OCI-LY1 (cell line): ENCODE data around the gene FADS2.

Source experiments
- H2AFZ ChIP-seq: fragments of 200-600 bp; sonication (generic), shearing (Covaris generic); 2 replicates; pipeline ENCODE4 v1.6.0; 2014; ENCODE audit warnings: antibody characterized with exemption, mild to moderate bottlenecking, low read length
- H3F3A ChIP-seq: fragments of 200-600 bp; sonication (generic), shearing (Covaris generic); 2 replicates; pipeline ENCODE4 v1.6.0; 2014; ENCODE audit warnings: mild to moderate bottlenecking, antibody characterized with exemption, low read length, moderate library complexity; ENCODE audit not compliant: insufficient read depth
- H3K27ac ChIP-seq: fragments of 200-600 bp; sonication (generic); 2 replicates; pipeline ENCODE4 v1.5.1; 2014; ENCODE audit warnings: low read length, mixed run types, mild to moderate bottlenecking, low read depth; ENCODE audit not compliant: poor library complexity, severe bottlenecking
- H3K27me3 ChIP-seq: fragments of 200-600 bp; sonication (generic); 2 replicates; pipeline ENCODE4 v1.6.0; 2014; ENCODE audit warnings: antibody characterized with exemption, mild to moderate bottlenecking, low read length, moderate library complexity; ENCODE audit not compliant: insufficient read depth
- H3K36me3 ChIP-seq: fragments of 200-600 bp; sonication (generic); 2 replicates; pipeline ENCODE4 v1.6.1; 2014; ENCODE audit warnings: mild to moderate bottlenecking, antibody characterized with exemption, low read length, moderate library complexity, mixed read lengths; ENCODE audit not compliant: insufficient read depth
- H3K4me1 ChIP-seq: fragments of 200-600 bp; sonication (generic); 2 replicates; pipeline ENCODE4 v1.5.1; 2014; ENCODE audit warnings: mild to moderate bottlenecking, low read length, moderate library complexity; ENCODE audit not compliant: insufficient read depth, severe bottlenecking
- H3K4me2 ChIP-seq: fragments of 200-600 bp; sonication (generic), shearing (Covaris generic); 2 replicates; pipeline ENCODE4 v1.6.1; 2014; ENCODE audit warnings: low read length
- H3K4me3 ChIP-seq: fragments of 200-600 bp; sonication (generic); 2 replicates; pipeline ENCODE4 v1.5.1; 2014; ENCODE audit warnings: low read length, low read depth, mild to moderate bottlenecking, mixed read lengths; ENCODE audit not compliant: poor library complexity, severe bottlenecking
- H3K79me2 ChIP-seq: fragments of 200-600 bp; shearing (Covaris generic); 2 replicates; pipeline ENCODE4 v1.6.1; 2016; ENCODE audit warnings: mixed run types, low read length, mixed read lengths; ENCODE audit not compliant: insufficient read depth
- H3K9ac ChIP-seq: fragments of 200-600 bp; sonication (generic), shearing (Covaris generic); 2 replicates; pipeline ENCODE4 v1.6.1; 2014; ENCODE audit warnings: mild to moderate bottlenecking, low read length, mixed read lengths
- H3K9me2 ChIP-seq: fragments of 200-600 bp; sonication (generic), shearing (Covaris generic); 2 replicates; pipeline ENCODE4 v1.6.1; 2014; ENCODE audit warnings: low read depth, mild to moderate bottlenecking, low read length, mixed read lengths
- H3K9me3 ChIP-seq: fragments of 200-600 bp; shearing (Covaris generic); 2 replicates; pipeline ENCODE4 v1.6.1; 2014; ENCODE audit warnings: low read length, mixed read lengths
- H4K20me1 ChIP-seq: fragments of 200-600 bp; sonication (generic), shearing (Covaris generic); 2 replicates; pipeline ENCODE4 v1.6.0; 2016; ENCODE audit warnings: mild to moderate bottlenecking, low read length; ENCODE audit not compliant: insufficient read depth
- EZH2 ChIP-seq: fragments of 200-600 bp; sonication (generic), shearing (Covaris generic); IDR thresholded peaks from 2 replicates; pipeline ENCODE4 v1.8.0; 2017; ENCODE audit warnings: borderline replicate concordance, mixed run types, mild to moderate bottlenecking, antibody characterized with exemption, low read length, moderate library complexity, mixed read lengths
- TF ChIP-seq, protein P1 (sequence below): fragments of 200-600 bp; sonication (generic), shearing (Covaris generic); IDR thresholded peaks from 2 replicates; pipeline ENCODE4 v1.5.1; 2017; ENCODE audit warnings: mild to moderate bottlenecking, antibody characterized with exemption, low read length, moderate library complexity, mixed read lengths

FADS2 gene

GRCh38 chr11:61911128-61911700 is 83.1 kb downstream of the FADS2 start:
- H3K4me1 ChIP-seq, result no peaks in the 10 kb centered on the region
- no peak overlapping the region for H3K4me3 ChIP-seq
- no peaks in the 10 kb centered on the region for H3F3A ChIP-seq
- peaks cover 6% of the 10 kb centered on the region; the same call in 1 of the 2 replicates for H3K27me3 ChIP-seq
- no peaks in the 10 kb centered on the region for H3K79me2 ChIP-seq
- no peak overlapping the region for H3K4me2 ChIP-seq
- no peak overlapping the region for H3K27ac ChIP-seq
- TF ChIP-seq, protein P1, sequence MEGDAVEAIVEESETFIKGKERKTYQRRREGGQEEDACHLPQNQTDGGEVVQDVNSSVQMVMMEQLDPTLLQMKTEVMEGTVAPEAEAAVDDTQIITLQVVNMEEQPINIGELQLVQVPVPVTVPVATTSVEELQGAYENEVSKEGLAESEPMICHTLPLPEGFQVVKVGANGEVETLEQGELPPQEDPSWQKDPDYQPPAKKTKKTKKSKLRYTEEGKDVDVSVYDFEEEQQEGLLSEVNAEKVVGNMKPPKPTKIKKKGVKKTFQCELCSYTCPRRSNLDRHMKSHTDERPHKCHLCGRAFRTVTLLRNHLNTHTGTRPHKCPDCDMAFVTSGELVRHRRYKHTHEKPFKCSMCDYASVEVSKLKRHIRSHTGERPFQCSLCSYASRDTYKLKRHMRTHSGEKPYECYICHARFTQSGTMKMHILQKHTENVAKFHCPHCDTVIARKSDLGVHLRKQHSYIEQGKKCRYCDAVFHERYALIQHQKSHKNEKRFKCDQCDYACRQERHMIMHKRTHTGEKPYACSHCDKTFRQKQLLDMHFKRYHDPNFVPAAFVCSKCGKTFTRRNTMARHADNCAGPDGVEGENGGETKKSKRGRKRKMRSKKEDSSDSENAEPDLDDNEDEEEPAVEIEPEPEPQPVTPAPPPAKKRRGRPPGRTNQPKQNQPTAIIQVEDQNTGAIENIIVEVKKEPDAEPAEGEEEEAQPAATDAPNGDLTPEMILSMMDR, result no peak
- TF ChIP-seq EZH2, result no peak
- no peaks in the 10 kb centered on the region for H3K36me3 ChIP-seq
- no peak overlapping the region for H3K9ac ChIP-seq
- H2AFZ ChIP-seq, result no peak overlapping the region
- H4K20me1 ChIP-seq, result no peaks in the 10 kb centered on the region
- no peaks in the 10 kb centered on the region for H3K9me2 ChIP-seq
- no peaks in the 10 kb centered on the region for H3K9me3 ChIP-seq

DNA sequence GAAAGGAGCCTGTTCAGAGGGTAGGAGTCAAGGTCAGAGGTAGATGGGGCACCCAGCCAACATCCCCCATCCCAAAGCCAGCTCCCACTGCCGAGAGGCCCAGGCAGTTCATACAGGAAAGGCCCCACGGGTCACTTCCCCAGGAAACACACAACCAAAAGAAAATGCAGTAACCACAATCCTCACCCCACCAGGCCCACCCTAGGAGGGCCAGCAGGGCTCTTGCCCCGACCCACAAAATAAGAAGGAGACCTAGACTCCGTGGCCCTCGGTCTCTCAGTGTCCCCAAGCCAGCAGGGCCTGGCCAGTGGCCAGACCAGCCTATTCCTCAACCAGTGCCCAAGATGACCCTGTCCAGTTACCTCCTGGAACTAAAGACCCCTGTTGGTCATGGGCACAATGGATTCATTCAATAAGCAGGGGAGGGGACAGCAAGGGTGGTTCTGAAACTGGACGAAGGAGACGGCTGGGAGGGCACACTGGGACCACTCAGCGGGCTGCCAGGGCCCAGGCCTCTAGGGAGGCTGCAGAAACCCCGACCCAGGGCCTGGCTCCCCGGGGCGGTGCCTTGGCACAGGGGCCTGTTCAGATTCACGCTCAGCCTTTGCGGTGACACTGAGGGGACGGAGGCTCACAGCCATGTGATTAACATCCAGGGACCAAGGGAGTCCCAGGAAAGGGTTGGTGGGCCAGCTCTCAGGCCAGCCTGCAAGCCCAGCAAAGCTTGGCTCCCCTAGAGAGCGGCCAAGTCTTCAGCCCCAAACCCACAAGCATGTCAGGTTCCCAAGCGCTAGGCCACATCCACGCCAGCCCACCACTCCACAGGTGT is 83.8 kb downstream of the FADS2 start:
- Histone ChIP-seq H2AFZ (no peak overlapping the region), H3K27me3 (peaks cover 6% of the 10 kb centered on the region; the same call in 1 of the 2 replicates), H3K4me3 (no peak overlapping the region), H4K20me1 (no peaks in the 10 kb centered on the region), H3K9ac (no peak overlapping the region), H3K9me3 (no peaks in the 10 kb centered on the region), H3K9me2 (no peaks in the 10 kb centered on the region), H3K4me1 (no peaks in the 10 kb centered on the region), H3K36me3 (no peaks in the 10 kb centered on the region), H3F3A (no peaks in the 10 kb centered on the region), H3K27ac (no peak overlapping the region), H3K79me2 (no peaks in the 10 kb centered on the region), H3K4me2 (no peak overlapping the region)
- TF ChIP-seq, protein P1, result no peak
- TF ChIP-seq EZH2, result no peak

GRCh38 chr11:61912530-61912898 is 84.4 kb downstream of the FADS2 start:
- Histone ChIP-seq H3K4me2 (no peak overlapping the region), H3K4me1 (no peaks in the 10 kb centered on the region), H2AFZ (no peak overlapping the region), H3K4me3 (no peak overlapping the region), H4K20me1 (no peaks in the 10 kb centered on the region), H3K9ac (no peak overlapping the region), H3K79me2 (no peaks in the 10 kb centered on the region), H3K9me3 (no peaks in the 10 kb centered on the region), H3K27me3 (peaks cover 6% of the 10 kb centered on the region; the same call in 1 of the 2 replicates), H3K9me2 (no peaks in the 10 kb centered on the region), H3K36me3 (no peaks in the 10 kb centered on the region), H3F3A (no peaks in the 10 kb centered on the region), H3K27ac (no peak overlapping the region)
- TF ChIP-seq, protein P1, result no peak
- TF ChIP-seq EZH2, result no peak
